GM23338 (cell line): Measurements from ENCODE around the gene CENPS.

Experiments used
- CREB1 ChIP-seq: fragments of 250-450 bp; sonication (Bioruptor Pico); IDR thresholded peaks from 2 replicates; pipeline ENCODE4 v1.5.0; 2020; ENCODE audit warnings: low read depth, mild to moderate bottlenecking, moderate library complexity
- EZH2 ChIP-seq: fragments of 200-600 bp; sonication (generic); IDR thresholded peaks from one replicate; pipeline ENCODE4 v1.8.0; 2017; ENCODE audit warnings: antibody characterized with exemption, mild to moderate bottlenecking, low read depth; ENCODE audit not compliant: unreplicated experiment
- EZH2phosphoT487 ChIP-seq: fragments of 200-600 bp; sonication (generic); IDR thresholded peaks from one replicate; pipeline ENCODE4 v1.8.1; 2018; ENCODE audit warnings: antibody characterized with exemption; ENCODE audit not compliant: unreplicated experiment
- JUNB ChIP-seq: IDR thresholded peaks from one replicate; pipeline ENCODE4 v1.6.1; 2016; ENCODE audit warnings: antibody characterized with exemption; ENCODE audit not compliant: unreplicated experiment
- NANOG ChIP-seq: IDR thresholded peaks from 2 replicates; pipeline ENCODE4 v1.6.1; 2016; ENCODE audit warnings: antibody characterized with exemption, borderline replicate concordance
- POLR2AphosphoS5 ChIP-seq: IDR thresholded peaks from 2 replicates; pipeline ENCODE4 v1.6.1; 2016; ENCODE audit warnings: antibody characterized with exemption, low read depth
- REST ChIP-seq: IDR thresholded peaks from one replicate; pipeline ENCODE4 v1.6.1; 2018; ENCODE audit warnings: antibody characterized with exemption; ENCODE audit not compliant: unreplicated experiment
- STAT1 ChIP-seq: IDR thresholded peaks from one replicate; pipeline ENCODE4 v1.6.1; 2016; ENCODE audit warnings: antibody characterized with exemption; ENCODE audit not compliant: unreplicated experiment
- ZNF114 ChIP-seq: fragments of 250-450 bp; sonication (Bioruptor Pico); IDR thresholded peaks from 2 replicates; pipeline ENCODE4 v1.5.0; 2020; ENCODE audit warnings: mild to moderate bottlenecking, moderate library complexity
- ZNF462 ChIP-seq: fragments of 250-450 bp; sonication (Bioruptor Pico); IDR thresholded peaks from 2 replicates; pipeline ENCODE4 v1.5.0; 2020; ENCODE audit warnings: mild to moderate bottlenecking, moderate library complexity
- TF ChIP-seq, protein P1 (sequence below), 2 experiments: fragments of 200-600 bp in 1 of 2; sonication (generic) in 1 of 2; conservative IDR thresholded peaks; 2 replicates each; pipeline versions ENCODE4 v1.5.1 to v1.6.1; 2016 to 2017; ENCODE audit warnings: antibody characterized with exemption in 2 of 2, low read depth in 2 of 2, mild to moderate bottlenecking in 2 of 2, moderate library complexity in 1 of 2
- TF ChIP-seq, protein P2 (sequence below): IDR thresholded peaks from 2 replicates; pipeline ENCODE4 v1.6.1; 2016; ENCODE audit warnings: antibody characterized with exemption

DNA sequence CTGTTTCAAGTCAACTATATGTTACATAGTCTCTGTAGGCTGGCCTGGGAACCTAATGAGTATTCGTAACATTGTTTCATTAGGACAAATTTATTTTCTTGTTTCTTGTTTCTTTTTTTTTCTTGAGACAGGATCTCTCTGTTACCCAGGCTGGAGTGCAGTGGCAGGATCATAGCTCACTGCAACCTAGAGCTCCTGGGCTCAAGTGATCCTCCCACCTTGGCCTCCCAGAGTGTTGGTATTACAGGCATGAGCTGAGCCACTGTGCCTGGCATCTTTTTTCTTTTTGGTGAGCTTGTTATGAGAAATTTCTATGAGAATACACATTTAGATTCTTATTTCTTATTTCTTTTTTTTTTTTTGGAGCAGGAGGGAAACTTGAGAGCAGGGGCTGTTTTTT, 6.8 kb downstream of the CENPS start:
- TF ChIP-seq REST (no peak), ZNF114 (CRISPR knock-in tag) (no peak), EZH2 (no peak), EZH2phosphoT487 (no peak), STAT1 (no peak), POLR2AphosphoS5 (no peak), CREB1 (no peak), ZNF462 (CRISPR knock-in tag) (no peak), JUNB (no peak), NANOG (no peak)
- TF ChIP-seq, protein P1, sequence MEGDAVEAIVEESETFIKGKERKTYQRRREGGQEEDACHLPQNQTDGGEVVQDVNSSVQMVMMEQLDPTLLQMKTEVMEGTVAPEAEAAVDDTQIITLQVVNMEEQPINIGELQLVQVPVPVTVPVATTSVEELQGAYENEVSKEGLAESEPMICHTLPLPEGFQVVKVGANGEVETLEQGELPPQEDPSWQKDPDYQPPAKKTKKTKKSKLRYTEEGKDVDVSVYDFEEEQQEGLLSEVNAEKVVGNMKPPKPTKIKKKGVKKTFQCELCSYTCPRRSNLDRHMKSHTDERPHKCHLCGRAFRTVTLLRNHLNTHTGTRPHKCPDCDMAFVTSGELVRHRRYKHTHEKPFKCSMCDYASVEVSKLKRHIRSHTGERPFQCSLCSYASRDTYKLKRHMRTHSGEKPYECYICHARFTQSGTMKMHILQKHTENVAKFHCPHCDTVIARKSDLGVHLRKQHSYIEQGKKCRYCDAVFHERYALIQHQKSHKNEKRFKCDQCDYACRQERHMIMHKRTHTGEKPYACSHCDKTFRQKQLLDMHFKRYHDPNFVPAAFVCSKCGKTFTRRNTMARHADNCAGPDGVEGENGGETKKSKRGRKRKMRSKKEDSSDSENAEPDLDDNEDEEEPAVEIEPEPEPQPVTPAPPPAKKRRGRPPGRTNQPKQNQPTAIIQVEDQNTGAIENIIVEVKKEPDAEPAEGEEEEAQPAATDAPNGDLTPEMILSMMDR (conservative IDR thresholded peaks at IDR 0.05; ENCODE audit: low read depth in 2 of 2): no peak
- TF ChIP-seq, protein P2, sequence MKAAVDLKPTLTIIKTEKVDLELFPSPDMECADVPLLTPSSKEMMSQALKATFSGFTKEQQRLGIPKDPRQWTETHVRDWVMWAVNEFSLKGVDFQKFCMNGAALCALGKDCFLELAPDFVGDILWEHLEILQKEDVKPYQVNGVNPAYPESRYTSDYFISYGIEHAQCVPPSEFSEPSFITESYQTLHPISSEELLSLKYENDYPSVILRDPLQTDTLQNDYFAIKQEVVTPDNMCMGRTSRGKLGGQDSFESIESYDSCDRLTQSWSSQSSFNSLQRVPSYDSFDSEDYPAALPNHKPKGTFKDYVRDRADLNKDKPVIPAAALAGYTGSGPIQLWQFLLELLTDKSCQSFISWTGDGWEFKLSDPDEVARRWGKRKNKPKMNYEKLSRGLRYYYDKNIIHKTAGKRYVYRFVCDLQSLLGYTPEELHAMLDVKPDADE: no peak
